Coronary artery (tissue), 2 donors: Measurements from ENCODE around the gene TGFBI.

Experiments
- DNase-seq: peaks from one replicate; pipeline ENCODE4 v3.0.0-alpha.2; 2017; ENCODE audit warnings: low spot score
- H3K27ac ChIP-seq, 2 donors: fragments of 200-600 bp; sonication (generic); one replicate each; pipeline ENCODE4 v1.5.1; 2016 to 2019
- H3K4me3 ChIP-seq: fragments of 200-600 bp; sonication (generic); 2 replicates; pipeline ENCODE4 v1.5.1; 2016; ENCODE audit warnings: mild to moderate bottlenecking, moderate library complexity
- TF ChIP-seq, protein P1 (sequence below): fragments of 200-600 bp; sonication (generic); IDR thresholded peaks from one replicate; pipeline ENCODE4 v1.5.1; 2019; ENCODE audit warnings: antibody characterized with exemption

TGFBI gene

DNA sequence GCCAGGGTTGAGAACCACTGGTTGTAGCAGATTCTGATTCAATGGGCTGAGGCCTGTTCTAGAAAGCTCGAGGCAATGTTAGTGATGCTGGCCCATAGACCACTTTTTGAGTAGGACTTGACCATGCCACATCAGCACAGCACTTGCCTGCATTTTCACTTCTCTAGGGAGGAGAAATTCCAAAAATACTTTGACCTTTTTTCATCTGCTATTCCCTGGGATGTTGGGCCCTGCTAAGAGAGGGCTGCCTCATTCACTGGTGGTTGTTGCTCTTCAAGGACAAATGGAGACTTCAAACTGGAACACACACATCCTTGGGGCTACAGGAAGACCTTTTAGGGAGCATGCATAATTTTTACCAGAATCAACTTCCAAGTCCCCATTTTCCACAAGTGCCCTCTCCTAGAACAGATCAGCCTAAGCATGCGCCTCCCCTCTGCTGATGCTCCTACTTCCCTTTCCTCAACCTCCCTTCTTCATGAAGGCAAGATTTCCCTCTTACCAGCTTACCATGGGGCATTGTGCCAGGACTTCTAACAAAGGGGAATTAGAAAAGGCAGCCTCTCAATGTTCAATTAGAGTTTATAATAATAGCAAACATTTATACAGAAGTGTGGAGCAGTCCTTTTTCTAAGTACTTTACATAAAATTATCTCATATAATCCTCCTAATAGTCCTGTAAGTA, 12.7 kb upstream of the TGFBI start:
- Histone ChIP-seq H3K4me3 (no peak overlapping the region), H3K27ac (peak overlapping the region in 1 of 2 donors; percentile 31)
- TF ChIP-seq, protein P1, sequence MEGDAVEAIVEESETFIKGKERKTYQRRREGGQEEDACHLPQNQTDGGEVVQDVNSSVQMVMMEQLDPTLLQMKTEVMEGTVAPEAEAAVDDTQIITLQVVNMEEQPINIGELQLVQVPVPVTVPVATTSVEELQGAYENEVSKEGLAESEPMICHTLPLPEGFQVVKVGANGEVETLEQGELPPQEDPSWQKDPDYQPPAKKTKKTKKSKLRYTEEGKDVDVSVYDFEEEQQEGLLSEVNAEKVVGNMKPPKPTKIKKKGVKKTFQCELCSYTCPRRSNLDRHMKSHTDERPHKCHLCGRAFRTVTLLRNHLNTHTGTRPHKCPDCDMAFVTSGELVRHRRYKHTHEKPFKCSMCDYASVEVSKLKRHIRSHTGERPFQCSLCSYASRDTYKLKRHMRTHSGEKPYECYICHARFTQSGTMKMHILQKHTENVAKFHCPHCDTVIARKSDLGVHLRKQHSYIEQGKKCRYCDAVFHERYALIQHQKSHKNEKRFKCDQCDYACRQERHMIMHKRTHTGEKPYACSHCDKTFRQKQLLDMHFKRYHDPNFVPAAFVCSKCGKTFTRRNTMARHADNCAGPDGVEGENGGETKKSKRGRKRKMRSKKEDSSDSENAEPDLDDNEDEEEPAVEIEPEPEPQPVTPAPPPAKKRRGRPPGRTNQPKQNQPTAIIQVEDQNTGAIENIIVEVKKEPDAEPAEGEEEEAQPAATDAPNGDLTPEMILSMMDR, result no peak
- no peak for DNase-seq

DNA sequence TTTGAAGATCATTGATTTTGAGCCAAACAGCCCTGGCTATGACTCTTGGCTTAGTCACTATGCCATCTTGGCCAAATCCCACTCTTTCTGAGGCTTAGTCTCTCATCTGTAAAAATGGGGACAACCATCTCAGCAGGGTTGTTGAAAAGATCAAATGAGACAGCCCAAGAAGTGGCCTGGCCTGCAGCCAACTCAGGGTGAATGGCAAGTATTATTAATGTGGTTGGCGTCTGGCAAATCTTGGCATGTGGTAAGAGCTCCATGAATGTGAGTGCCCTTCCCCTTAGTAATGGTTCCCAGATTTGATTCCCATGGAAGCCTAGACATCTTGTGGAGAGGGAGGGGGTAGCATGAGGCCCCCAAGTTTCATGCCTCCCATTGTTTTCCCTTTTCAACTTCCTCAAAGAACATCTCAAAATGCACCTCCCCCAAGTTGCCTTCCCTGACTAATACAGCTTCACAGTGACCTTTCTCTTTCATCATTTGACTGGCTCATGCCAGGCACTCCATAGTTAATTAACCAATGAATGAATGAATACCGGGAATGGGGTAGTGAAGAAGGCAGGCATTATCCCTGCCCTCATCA, 11.8 kb upstream of the TGFBI start:
- peak; percentile 76 for DNase-seq
- TF ChIP-seq, protein P1, result no peak
- H3K27ac ChIP-seq, result peak overlapping the region; percentile 35 to 40

DNA sequence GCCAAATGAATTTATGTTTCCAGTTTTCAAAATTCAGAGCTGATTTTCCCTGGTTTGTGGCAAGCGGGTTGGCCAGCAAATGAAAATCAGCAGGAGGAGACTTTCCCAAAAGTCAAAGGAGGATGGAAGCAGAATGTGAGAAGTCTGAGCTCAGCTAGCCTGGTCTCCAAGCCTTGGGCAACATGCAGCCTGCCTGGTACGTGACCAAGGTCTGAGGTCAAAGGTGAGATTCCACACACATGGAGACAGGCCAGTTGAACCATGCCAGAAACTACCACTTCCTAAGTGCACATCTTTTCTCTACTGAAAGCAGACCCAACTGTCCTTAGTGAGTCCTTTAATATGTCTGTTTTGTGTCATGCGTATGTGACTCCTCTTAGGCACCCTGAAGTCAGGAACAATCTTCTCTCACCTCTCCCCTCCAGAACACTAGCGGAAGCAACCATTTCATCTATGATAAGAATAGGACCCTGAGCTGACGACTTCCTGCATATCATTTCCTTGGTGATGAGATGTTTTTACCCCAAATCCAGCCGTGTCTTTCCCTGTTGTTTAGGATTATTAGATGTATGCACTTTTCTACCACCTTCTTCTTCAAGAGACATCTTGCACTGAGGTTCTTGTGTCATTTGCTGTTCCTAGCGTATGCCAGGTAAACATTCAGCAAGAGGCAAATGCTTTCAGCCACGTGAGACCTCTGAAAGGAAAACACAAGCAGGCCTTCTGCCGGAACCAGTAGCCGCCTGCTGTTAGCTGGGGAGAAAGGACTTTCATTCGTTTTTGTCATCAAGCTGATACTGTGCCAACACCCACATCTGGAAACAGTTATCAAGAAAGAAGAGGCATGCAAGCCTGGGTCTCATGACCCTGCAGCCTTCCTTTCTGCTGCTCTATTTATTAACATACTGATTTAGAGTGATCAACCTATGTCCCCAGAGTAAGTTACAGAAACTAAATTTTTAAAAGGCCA, 9.7 kb upstream of the TGFBI start:
- DNase-seq, result no peak
- Histone ChIP-seq H3K27ac (peak overlapping the region; percentile 24 to 27), H3K4me3 (no peak overlapping the region)
- TF ChIP-seq, protein P1, result no peak

More for the DNA sequence above, 11.8 kb upstream of the TGFBI start:
- no peak overlapping the region for H3K4me3 ChIP-seq

DNA sequence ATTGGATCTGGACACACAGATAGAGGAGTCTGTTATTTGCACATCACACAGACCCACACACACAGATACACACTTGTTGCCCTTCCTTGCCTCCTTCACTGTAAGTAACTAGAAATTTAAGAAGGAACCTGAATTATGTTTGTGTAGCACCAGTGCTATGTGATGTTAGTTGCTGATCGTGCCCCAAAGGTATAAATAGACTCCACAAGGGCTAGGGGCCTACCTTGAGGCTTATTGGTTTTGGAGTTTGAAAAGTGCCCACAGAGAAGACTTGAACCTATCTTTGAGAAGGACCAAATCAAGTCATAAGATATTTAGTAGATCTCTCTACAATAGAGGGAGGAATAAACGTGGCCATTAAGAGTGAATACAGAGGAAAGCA, 8.8 kb upstream of the TGFBI start:
- TF ChIP-seq, protein P1, result no peak
- no peak overlapping the region for H3K4me3 ChIP-seq
- H3K27ac ChIP-seq, result peak overlapping the region in 1 of 2 donors; percentile 27
- DNase-seq, result peak; percentile 33

DNA sequence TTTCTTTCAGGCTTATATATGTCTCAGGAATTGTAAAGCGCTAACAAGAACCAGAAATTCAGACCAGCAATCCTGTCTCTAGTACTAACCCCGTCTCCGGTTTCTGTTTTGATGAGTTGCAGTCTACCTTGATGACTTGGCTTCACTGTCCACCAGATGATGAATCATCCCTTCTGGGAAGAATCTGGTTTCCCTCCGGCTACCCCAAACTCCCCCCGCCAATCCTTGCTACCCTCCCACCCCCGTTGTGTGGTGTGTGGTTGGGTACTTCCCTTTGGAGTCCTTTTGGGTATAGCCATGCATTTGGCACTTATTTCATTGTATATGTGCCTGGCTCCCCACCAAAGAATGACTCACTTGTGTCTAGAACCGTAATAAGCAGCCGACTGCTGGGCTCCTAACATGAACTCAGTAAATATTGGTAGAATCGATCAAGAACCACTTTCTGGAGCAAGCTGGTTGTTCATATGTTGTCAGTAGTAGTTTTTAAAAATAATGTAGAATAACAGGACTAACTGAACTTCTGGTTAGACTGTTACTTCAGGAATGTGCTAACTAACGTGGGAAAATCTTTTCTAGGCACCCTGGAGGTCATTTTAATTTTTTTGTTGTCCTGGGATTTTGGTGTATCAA, 8.3 kb upstream of the TGFBI start:
- H3K4me3 ChIP-seq, result peak overlapping the region; percentile 29
- peak overlapping the region in 1 of 2 donors; percentile 27 for H3K27ac ChIP-seq
- peak; percentile 72 for DNase-seq
- TF ChIP-seq, protein P1, result no peak

DNA sequence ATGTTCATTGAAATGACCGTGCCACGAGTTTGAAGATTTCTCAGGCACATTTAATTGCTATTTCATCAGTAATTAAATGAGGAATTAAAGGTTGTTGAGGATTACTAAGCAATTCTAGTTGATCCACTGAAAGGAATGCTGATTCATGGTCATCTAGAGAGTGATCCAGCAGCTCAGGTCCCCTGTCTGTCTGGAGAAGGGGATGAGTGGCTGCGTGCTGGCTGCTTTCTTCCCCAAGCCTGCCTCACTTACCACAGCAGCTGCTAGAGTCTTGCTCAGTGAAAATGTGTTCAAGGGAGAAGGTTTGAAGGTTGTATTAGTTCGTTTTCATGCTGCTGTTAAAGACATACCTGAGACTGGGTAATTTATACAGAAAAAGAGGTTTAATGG, 7.8 kb upstream of the TGFBI start:
- Histone ChIP-seq H3K4me3 (no peak overlapping the region), H3K27ac (peak overlapping the region in 1 of 2 donors; percentile 27)
- TF ChIP-seq, protein P1, result no peak
- DNase-seq, result peak; percentile 47
